IMR-90 (cell line): ENCODE measurements around the gene CHRNG. TPM values are rescaled to one million over a fixed set of nuclear protein-coding genes. Genes with fewer than 3 reads are reported as not detected.

ENCODE experiments used
- ATAC-seq: fragments of 200-7000 bp; cut with Tn5 transposase; 2 replicates; pipeline ENCODE4 v1.9.1; 2020; ENCODE audit warnings: low read depth, mild to moderate bottlenecking, moderate library complexity
- BruUV-seq: library from RNA; stranded (reverse); fragments of 400-500 nt; replicated peaks from 2 replicates; lab custom pipeline; 2021; lab: Mats Ljungman, UMichigan
- CTCF ChIA-PET: fragments of 300-600 bp; formaldehyde crosslinking; extraction: SDS; loops from one replicate; lab custom pipeline; 2021; ENCODE audit warnings: antibody characterized with exemption; lab: Yijun Ruan, JAX
- POLR2A ChIA-PET: fragments of 300-600 bp; sonication (Branson Sonifier 250); formaldehyde crosslinking; loops from one replicate; lab custom pipeline; 2022; ENCODE audit warnings: antibody characterized with exemption; ENCODE audit not compliant: unreplicated experiment; lab: Charles Lee
- DNase-seq: peaks from one replicate; pipeline ENCODE4 v3.0.0; 2013
- H2AFZ ChIP-seq: replicated peaks from 2 replicates; pipeline ENCODE3; 2013; ENCODE audit warnings: low read length, mild to moderate bottlenecking; ENCODE audit not compliant: poor library complexity
- H2AK5ac ChIP-seq: 2 replicates; pipeline ENCODE4 v1.6.1; 2013; ENCODE audit warnings: low read depth, low read length, inconsistent platforms
- H2AK9ac ChIP-seq: replicated peaks from 2 replicates; pipeline ENCODE3; 2013; ENCODE audit warnings: mild to moderate bottlenecking, low read depth, low read length, moderate library complexity; ENCODE audit not compliant: poor library complexity
- H2BK120ac ChIP-seq: 2 replicates; pipeline ENCODE4 v1.6.1; 2013; ENCODE audit warnings: low read depth, low read length, inconsistent platforms
- H2BK15ac ChIP-seq: 3 replicates; pipeline ENCODE4 v1.6.1; 2013; ENCODE audit warnings: low read depth, low read length, inconsistent platforms
- H2BK20ac ChIP-seq: 2 replicates; pipeline ENCODE4 v1.6.1; 2013; ENCODE audit warnings: low read depth, mild to moderate bottlenecking, inconsistent platforms, low read length, moderate library complexity
- H2BK5ac ChIP-seq: 2 replicates; pipeline ENCODE4 v1.6.1; 2013; ENCODE audit warnings: mild to moderate bottlenecking, low read depth, low read length, inconsistent platforms; ENCODE audit not compliant: poor library complexity, severe bottlenecking
- H3K14ac ChIP-seq: replicated peaks from 2 replicates; pipeline ENCODE4 v1.6.1; 2013; ENCODE audit warnings: low read depth, low read length, inconsistent platforms
- H3K18ac ChIP-seq: 2 replicates; pipeline ENCODE4 v1.6.1; 2013; ENCODE audit warnings: low read depth, low read length, control low read depth
- H3K23ac ChIP-seq: 2 replicates; pipeline ENCODE4 v1.6.1; 2013; ENCODE audit warnings: low read depth, low read length, inconsistent platforms
- H3K27ac ChIP-seq: 2 replicates; pipeline ENCODE4 v1.5.1; 2013; ENCODE audit warnings: mild to moderate bottlenecking, control low read depth, low read length; ENCODE audit not compliant: insufficient read depth
- H3K27me3 ChIP-seq: 2 replicates; pipeline ENCODE4 v1.6.1; 2013; ENCODE audit warnings: low read length; ENCODE audit not compliant: control insufficient read depth, insufficient read depth
- H3K36me3 ChIP-seq: 2 replicates; pipeline ENCODE4 v1.6.1; 2013; ENCODE audit warnings: low read length, mixed read lengths; ENCODE audit not compliant: control insufficient read depth, insufficient read depth
- H3K4ac ChIP-seq: 2 replicates; pipeline ENCODE4 v1.6.1; 2013; ENCODE audit warnings: low read depth, low read length, inconsistent platforms
- H3K4me1 ChIP-seq: 2 replicates; pipeline ENCODE4 v1.6.1; 2013; ENCODE audit warnings: low read length, mixed read lengths; ENCODE audit not compliant: control insufficient read depth, insufficient read depth
- H3K4me2 ChIP-seq: 2 replicates; pipeline ENCODE4 v1.6.1; 2013; ENCODE audit warnings: low read depth, mild to moderate bottlenecking, control low read depth, low read length, moderate library complexity
- H3K4me3 ChIP-seq: 2 replicates; pipeline ENCODE4 v1.5.1; 2013; ENCODE audit warnings: low read depth, mild to moderate bottlenecking, control low read depth, low read length, moderate library complexity; ENCODE audit not compliant: insufficient read depth
- H3K56ac ChIP-seq: 2 replicates; pipeline ENCODE4 v1.6.1; 2013; ENCODE audit warnings: low read length, inconsistent platforms; ENCODE audit not compliant: insufficient read depth; ENCODE audit errors: extremely low read depth
- H3K79me1 ChIP-seq, 2 experiments: 2 replicates each; pipeline ENCODE4 v1.6.1; 2013; ENCODE audit warnings: low read length in 2 of 2, inconsistent platforms in 1 of 2, low read depth in 1 of 2
- H3K9ac ChIP-seq: 2 replicates; pipeline ENCODE4 v1.6.1; 2013; ENCODE audit warnings: low read depth, low read length, control low read depth
- H3K9me1 ChIP-seq: 2 replicates; pipeline ENCODE4 v1.6.1; 2013; ENCODE audit warnings: low read length, inconsistent platforms; ENCODE audit not compliant: insufficient read depth
- H3K9me3 ChIP-seq: 2 replicates; pipeline ENCODE4 v1.6.1; 2013; ENCODE audit warnings: low read length; ENCODE audit not compliant: control insufficient read depth, insufficient read depth
- H4K20me1 ChIP-seq: 2 replicates; pipeline ENCODE4 v1.6.1; 2013; ENCODE audit warnings: low read length, inconsistent platforms; ENCODE audit not compliant: insufficient read depth
- H4K5ac ChIP-seq: 2 replicates; pipeline ENCODE4 v1.6.1; 2013; ENCODE audit warnings: mild to moderate bottlenecking, low read depth, low read length, control low read depth
- H4K8ac ChIP-seq, 2 experiments: 2 replicates each; pipeline ENCODE4 v1.6.1; 2013; ENCODE audit warnings: low read depth in 2 of 2, low read length in 2 of 2, control low read depth in 1 of 2, inconsistent platforms in 1 of 2
- H4K91ac ChIP-seq: 2 replicates; pipeline ENCODE4 v1.6.1; 2013; ENCODE audit warnings: low read depth, low read length, inconsistent platforms; ENCODE audit not compliant: insufficient read depth
- BHLHE40 ChIP-seq: fragments of 150-350 bp; IDR thresholded peaks from 2 replicates; pipeline ENCODE4 v1.6.1; 2016; ENCODE audit warnings: mild to moderate bottlenecking, low read depth, low read length
- CEBPB ChIP-seq: IDR thresholded peaks from 2 replicates; pipeline ENCODE4 v1.6.1; 2012; ENCODE audit warnings: low read depth, low read length, improper control_type of control experiment
- CHD1 ChIP-seq: IDR thresholded peaks from 2 replicates; pipeline ENCODE4 v1.6.1; 2012; ENCODE audit warnings: low read depth, low read length, improper control_type of control experiment
- CTCF ChIP-seq: conservative IDR thresholded peaks from 2 replicates; pipeline ENCODE4 v1.5.1; 2012; ENCODE audit warnings: mild to moderate bottlenecking, low read depth, low read length, improper control_type of control experiment
- FOS ChIP-seq: fragments of 150-350 bp; IDR thresholded peaks from 2 replicates; pipeline ENCODE4 v1.6.1; 2016; ENCODE audit warnings: low read depth, low read length
- MAFK ChIP-seq: IDR thresholded peaks from 2 replicates; pipeline ENCODE4 v1.6.1; 2012; ENCODE audit warnings: low read depth, low read length, improper control_type of control experiment
- MAZ ChIP-seq: IDR thresholded peaks from 2 replicates; pipeline ENCODE4 v1.6.1; 2012; ENCODE audit warnings: low read depth, mild to moderate bottlenecking, low read length, improper control_type of control experiment, moderate library complexity, borderline replicate concordance
- MXI1 ChIP-seq: IDR thresholded peaks from 2 replicates; pipeline ENCODE4 v1.6.1; 2012; ENCODE audit warnings: low read depth, mild to moderate bottlenecking, low read length, moderate library complexity, borderline replicate concordance
- NFE2L2 ChIP-seq: fragments of 150-350 bp; IDR thresholded peaks from 2 replicates; pipeline ENCODE4 v1.6.1; 2016; ENCODE audit warnings: low read depth, mild to moderate bottlenecking, low read length
- POLR2A ChIP-seq: IDR thresholded peaks from 2 replicates; pipeline ENCODE4 v1.6.1; 2012; ENCODE audit warnings: mild to moderate bottlenecking, low read depth, low read length
- RAD21 ChIP-seq: IDR thresholded peaks from 2 replicates; pipeline ENCODE4 v1.6.1; 2012; ENCODE audit warnings: low read length, improper control_type of control experiment
- RCOR1 ChIP-seq: IDR thresholded peaks from 2 replicates; pipeline ENCODE4 v1.6.1; 2012; ENCODE audit warnings: mild to moderate bottlenecking, low read length, improper control_type of control experiment; ENCODE audit not compliant: insufficient replicate concordance
- RFX5 ChIP-seq: IDR thresholded peaks from 2 replicates; pipeline ENCODE4 v1.8.0; 2012; ENCODE audit warnings: low read depth, mild to moderate bottlenecking, low read length, moderate library complexity
- SMC3 ChIP-seq: fragments of 150-350 bp; IDR thresholded peaks from 2 replicates; pipeline ENCODE4 v1.6.1; 2016; ENCODE audit warnings: low read depth, mild to moderate bottlenecking, antibody characterized with exemption, low read length, moderate library complexity
- WGBS, 2 experiments: methylation state at CpG; one replicate each; pipeline versions ENCODE4 v1.1.5 to v1.1.7; 2013; ENCODE audit warnings: missing lambda C conversion rate in 2 of 2; ENCODE audit not compliant: insufficient read length in 1 of 2; ENCODE audit errors: extremely low coverage in 2 of 2; 5-methylcytosine and 5-hydroxymethylcytosine counted together
- dilution Hi-C: fragments of 300-500 bp; cut with HindIII; formaldehyde crosslinking; loops from one replicate; pipeline ENCODE4 v1.14.3; 2018; ENCODE audit warnings: low sequenced_read_pairs; ENCODE audit not compliant: unreplicated experiment
- in situ Hi-C: fragments of 300-500 bp; cut with MboI; formaldehyde crosslinking; loops from 3 replicates; pipeline ENCODE4 v1.14.3; 2019; ENCODE audit warnings: low sequenced_read_pairs, inconsistent platforms, mixed read lengths
- intact Hi-C: fragments of 100-400 bp; cut with micrococcal nuclease; formaldehyde crosslinking; loops from 2 replicates; pipeline ENCODE4 v1.10.0; 2022
- polyA plus RNA-seq, 3 experiments: library from polyadenylated mRNA; depleted of rRNA; stranded (reverse); fragments of >200 nt; gene quantifications; 2 replicates each; pipeline ENCODE4 v1.2.3, GENCODE V29; 2012; ENCODE audit warnings: low replicate concordance in 1 of 3
- total RNA-seq: library from RNA; depleted of rRNA; stranded (reverse); fragments of >200 nt; gene quantifications from 2 replicates; pipeline ENCODE4 v1.2.3, GENCODE V29; 2012
- TF ChIP-seq, protein P1 (sequence below): fragments of 150-350 bp; IDR thresholded peaks from 2 replicates; pipeline ENCODE4 v1.6.1; 2017; ENCODE audit warnings: mild to moderate bottlenecking, antibody characterized with exemption, low read length, low read depth
- TF ChIP-seq, protein P2 (sequence below): fragments of 150-350 bp; IDR thresholded peaks from 2 replicates; pipeline ENCODE4 v1.6.1; 2016; ENCODE audit warnings: low read depth, mild to moderate bottlenecking, low read length, moderate library complexity, borderline replicate concordance

Gene CHRNG
- total and polyA plus RNA-seq, 2 of the 4 experiments (the other 2 are of a cell fraction), result not detected

DNA sequence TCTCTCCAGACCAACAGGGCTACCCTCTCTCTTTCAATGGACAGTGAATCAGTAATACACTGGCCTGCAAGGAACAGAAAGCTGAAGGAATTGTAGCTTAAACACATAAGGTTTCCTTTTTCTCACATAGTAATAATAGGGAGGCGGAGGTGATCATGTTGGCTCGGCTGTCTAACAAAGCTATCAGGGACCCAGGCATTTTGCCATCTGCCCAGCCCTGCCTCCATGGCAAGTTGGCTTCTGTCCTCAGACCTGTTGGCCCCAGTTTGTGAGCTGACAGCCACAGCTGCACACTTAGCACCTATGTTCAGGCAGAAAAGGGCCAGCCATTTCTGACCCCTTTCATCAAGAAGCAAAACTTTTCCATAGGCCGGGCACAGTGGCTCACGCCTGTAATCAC lies 2.0 kb upstream of the CHRNG start:
- H4K5ac ChIP-seq, result no peak overlapping the region
- H3K14ac ChIP-seq, result no peak overlapping the region
- no peaks in the 10 kb centered on the region for H3K9me1 ChIP-seq
- H4K91ac ChIP-seq, result no peak overlapping the region
- in situ Hi-C loops, result no loop called here
- H3K4ac ChIP-seq, result no peak overlapping the region
- no peak overlapping the region for H2BK5ac ChIP-seq
- ATAC-seq (no peak), DNase-seq (no peak)
- no TSS peak for BruUV-seq
- ChIA-PET CTCF (no interaction called here), POLR2A (interaction anchor here (0.5 kb wide), 1 partner anchor 93 kb away, joined by 6 read pairs; no protein-coding TSS in a partner anchor)
- no peaks in the 10 kb centered on the region; the same call in 1 of the 2 replicates for H3K4me1 ChIP-seq
- dilution Hi-C loops, result no loop called here
- TF ChIP-seq RCOR1, result no peak
- TF ChIP-seq, protein P1, sequence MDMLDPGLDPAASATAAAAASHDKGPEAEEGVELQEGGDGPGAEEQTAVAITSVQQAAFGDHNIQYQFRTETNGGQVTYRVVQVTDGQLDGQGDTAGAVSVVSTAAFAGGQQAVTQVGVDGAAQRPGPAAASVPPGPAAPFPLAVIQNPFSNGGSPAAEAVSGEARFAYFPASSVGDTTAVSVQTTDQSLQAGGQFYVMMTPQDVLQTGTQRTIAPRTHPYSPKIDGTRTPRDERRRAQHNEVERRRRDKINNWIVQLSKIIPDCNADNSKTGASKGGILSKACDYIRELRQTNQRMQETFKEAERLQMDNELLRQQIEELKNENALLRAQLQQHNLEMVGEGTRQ, result no peak
- TF ChIP-seq CHD1, result no peak
- TF ChIP-seq MXI1, result no peak
- TF ChIP-seq POLR2A, result no peak
- TF ChIP-seq FOS, result no peak
- no peak for TF ChIP-seq RFX5
- no peak for TF ChIP-seq NFE2L2
- no peak for TF ChIP-seq CEBPB
- no peak for TF ChIP-seq MAZ
- TF ChIP-seq RAD21, result no peak
- no peak for TF ChIP-seq SMC3
- no peak for TF ChIP-seq MAFK
- TF ChIP-seq CTCF, result no peak
- no peak for TF ChIP-seq BHLHE40
- TF ChIP-seq, protein P2, sequence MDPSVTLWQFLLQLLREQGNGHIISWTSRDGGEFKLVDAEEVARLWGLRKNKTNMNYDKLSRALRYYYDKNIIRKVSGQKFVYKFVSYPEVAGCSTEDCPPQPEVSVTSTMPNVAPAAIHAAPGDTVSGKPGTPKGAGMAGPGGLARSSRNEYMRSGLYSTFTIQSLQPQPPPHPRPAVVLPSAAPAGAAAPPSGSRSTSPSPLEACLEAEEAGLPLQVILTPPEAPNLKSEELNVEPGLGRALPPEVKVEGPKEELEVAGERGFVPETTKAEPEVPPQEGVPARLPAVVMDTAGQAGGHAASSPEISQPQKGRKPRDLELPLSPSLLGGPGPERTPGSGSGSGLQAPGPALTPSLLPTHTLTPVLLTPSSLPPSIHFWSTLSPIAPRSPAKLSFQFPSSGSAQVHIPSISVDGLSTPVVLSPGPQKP, result no peak
- H3K56ac ChIP-seq, result no peak overlapping the region
- no peak overlapping the region for H3K4me2 ChIP-seq
- H3K4me3 ChIP-seq, result no peak overlapping the region
- no peak overlapping the region for H2BK120ac ChIP-seq
- H2BK15ac ChIP-seq, result no peak overlapping the region
- intact Hi-C loops, result no loop called here
- no peak overlapping the region for H4K8ac ChIP-seq
- H3K27me3 ChIP-seq, result peaks cover 18% of the 10 kb centered on the region
- peaks cover 6% of the 10 kb centered on the region for H3K9me3 ChIP-seq
- no peak overlapping the region for H2BK20ac ChIP-seq
- no peaks in the 10 kb centered on the region for H3K79me1 ChIP-seq
- H2AK9ac ChIP-seq, result no peak overlapping the region
- no peak overlapping the region for H3K27ac ChIP-seq
- H3K18ac ChIP-seq, result no peak overlapping the region
- no peak overlapping the region for H3K9ac ChIP-seq
- H3K36me3 ChIP-seq, result no peaks in the 10 kb centered on the region
- no peaks in the 10 kb centered on the region; the same call in 1 of the 2 replicates for H4K20me1 ChIP-seq
- H3K23ac ChIP-seq, result no peak overlapping the region
- H2AFZ ChIP-seq, result no peak overlapping the region
- no peak overlapping the region for H2AK5ac ChIP-seq
- WGBS, 2 experiments, result no CpG with 5 or more reads among the region's 4 CpGs
